ENCODE results near the gene ADARB2.

DNA sequence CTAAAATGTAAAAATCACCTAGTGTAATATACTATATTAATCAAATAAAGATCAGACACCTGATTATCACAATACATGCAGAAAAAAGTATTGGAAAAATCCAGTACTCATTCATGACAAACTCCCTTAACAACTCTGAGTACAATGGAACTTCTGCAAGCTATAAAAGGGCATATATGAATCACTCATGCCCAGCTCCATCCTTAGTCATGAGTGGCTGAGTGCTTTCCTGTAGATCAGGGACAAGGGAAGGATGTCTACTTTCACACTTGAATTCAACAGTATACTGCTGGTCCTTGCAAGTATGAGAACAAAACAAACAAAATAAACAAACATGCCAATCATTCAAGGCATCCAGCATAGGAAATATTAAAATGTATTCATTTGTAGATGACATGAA lies 116.5 kb downstream of the ADARB2 start:
- TF ChIP-seq PKNOX1 (IDR thresholded peaks at IDR 0.05) (no peak), FOXK2 (IDR thresholded peaks at IDR 0.05) (no peak), ELF4 (IDR thresholded peaks at IDR 0.05) (no peak), SUZ12 (IDR thresholded peaks at IDR 0.05) (no peak), BHLHE40 (IDR thresholded peaks at IDR 0.05; ENCODE audit: borderline replicate concordance) (no peak), CTBP1 (IDR thresholded peaks at IDR 0.05; ENCODE audit: borderline replicate concordance) (no peak), SP1 (IDR thresholded peaks at IDR 0.05) (no peak), ZNF384 (IDR thresholded peaks at IDR 0.05) (no peak), ARNT (IDR thresholded peaks at IDR 0.05) (no peak), HDGF (IDR thresholded peaks at IDR 0.05; ENCODE audit: borderline replicate concordance) (no peak), FOXM1 (IDR thresholded peaks at IDR 0.05; ENCODE audit: borderline replicate concordance) (no peak), NFRKB (IDR thresholded peaks at IDR 0.05) (no peak), FOXA1 (IDR thresholded peaks at IDR 0.05) (no peak)

All from HEK293T (cell line).